HepG2 (cell line): ENCODE measurements around the gene MYCBPAP. TPM values are rescaled to one million over a fixed set of nuclear protein-coding genes. Genes with fewer than 3 reads are reported as not detected.
A peak's percentile ranks its signal among the peaks of the same experiment; 100 is the strongest.

Source experiments
- ATF7 ChIP-seq, 2 experiments: fragments of 450-650 bp in 1 of 2; sonication (generic) in 1 of 2; formaldehyde crosslinking in 1 of 2; IDR thresholded peaks; 2 replicates each; pipeline versions ENCODE4 v1.4.0 to v1.6.1; 2016 to 2020; ENCODE audit warnings: antibody characterized with exemption in 1 of 2, mild to moderate bottlenecking in 1 of 2, missing genetic modification reagents in 1 of 2
- ATM ChIP-seq: fragments of 450-650 bp; IDR thresholded peaks from 2 replicates; pipeline ENCODE4 v1.7.1; 2017; ENCODE audit warnings: mild to moderate bottlenecking, borderline replicate concordance
- HCFC1 ChIP-seq: fragments of 150-350 bp; IDR thresholded peaks from 2 replicates; pipeline ENCODE4 v1.6.1; 2014; ENCODE audit warnings: low read depth, low read length
- PAF1 ChIP-seq: IDR thresholded peaks from 2 replicates; pipeline ENCODE4 v1.6.1; 2016; ENCODE audit warnings: missing genetic modification reagents, missing compliant biosample characterization
- TBX3 ChIP-seq: fragments of 450-650 bp; IDR thresholded peaks from 2 replicates; pipeline ENCODE4 v1.6.1; 2017; ENCODE audit warnings: antibody characterized with exemption, mild to moderate bottlenecking, inconsistent platforms, borderline replicate concordance
- ZBTB7B ChIP-seq: sonication (generic); formaldehyde crosslinking; IDR thresholded peaks from 2 replicates; pipeline ENCODE4 v1.4.0; 2020; ENCODE audit warnings: missing genetic modification reagents
- ZFP36L2 ChIP-seq: sonication (generic); formaldehyde crosslinking; IDR thresholded peaks from 2 replicates; pipeline ENCODE4 v1.4.0; 2020; ENCODE audit warnings: missing genetic modification reagents
- ZNF17 ChIP-seq: sonication (generic); formaldehyde crosslinking; IDR thresholded peaks from 2 replicates; pipeline ENCODE4 v1.5.0; 2020; ENCODE audit warnings: mild to moderate bottlenecking, missing genetic modification reagents
- ZNF781 ChIP-seq: sonication (generic); formaldehyde crosslinking; IDR thresholded peaks from 2 replicates; pipeline ENCODE4 v1.5.1; 2020; ENCODE audit warnings: borderline replicate concordance, mild to moderate bottlenecking, missing genetic modification reagents; ENCODE audit errors: not compliant biosample characterization
- ZSCAN29 ChIP-seq: sonication (generic); formaldehyde crosslinking; conservative IDR thresholded peaks from 2 replicates; pipeline ENCODE4 v1.4.0; 2020; ENCODE audit warnings: mild to moderate bottlenecking, missing genetic modification reagents
- polyA plus RNA-seq, 8 experiments: library from polyadenylated mRNA; depleted of rRNA in 3 of 8; stranded (reverse) in 7 of 8; unstranded in 1 of 8; fragments of >200 nt; fragmentation: Illumina TruSeq in 4 of 8; extraction: Trizol in 4 of 8; gene quantifications; 2 replicates each; pipeline versions ENCODE4 v1.2.1 to v1.2.3, GENCODE V29; 2011 to 2016; ENCODE audit warnings: low read depth in 4 of 8, missing spikeins in 1 of 8, mixed read lengths in 1 of 8; ENCODE audit not compliant: insufficient read depth in 1 of 8
- total RNA-seq, 5 experiments: library from RNA; depleted of rRNA; stranded (reverse); fragments of >200 nt; fragmentation: Illumina TruSeq; extraction: Trizol; gene quantifications; 2 replicates each; pipeline ENCODE4 v1.2.3, GENCODE V29; 2016; ENCODE audit warnings: low read depth in 1 of 5
- TF ChIP-seq, protein P1 (sequence below): sonication (generic); formaldehyde crosslinking; IDR thresholded peaks from 2 replicates; pipeline ENCODE4 v1.5.0; 2020; ENCODE audit warnings: missing genetic modification reagents, mild to moderate bottlenecking, borderline replicate concordance
- TF ChIP-seq, protein P2 (sequence below): sonication (generic); formaldehyde crosslinking; IDR thresholded peaks from 2 replicates; pipeline ENCODE4 v1.4.0; 2020; ENCODE audit warnings: mild to moderate bottlenecking, missing genetic modification reagents
- TF ChIP-seq, protein P3 (sequence below): sonication (generic); formaldehyde crosslinking; IDR thresholded peaks from 2 replicates; pipeline ENCODE4 v1.8.0; 2022; ENCODE audit warnings: missing genetic modification reagents, mild to moderate bottlenecking, moderate library complexity, borderline replicate concordance
- TF ChIP-seq, protein P4 (sequence below): sonication (generic); formaldehyde crosslinking; IDR thresholded peaks from 2 replicates; pipeline ENCODE4 v1.8.1; 2023; ENCODE audit warnings: missing genetic modification reagents, mild to moderate bottlenecking, borderline replicate concordance
- TF ChIP-seq, protein P5 (sequence below): IDR thresholded peaks from 2 replicates; pipeline ENCODE4 v1.6.1; 2016
- TF ChIP-seq, protein P6 (sequence below): sonication (generic); formaldehyde crosslinking; IDR thresholded peaks from 2 replicates; pipeline ENCODE4 v1.8.1; 2023; ENCODE audit warnings: mild to moderate bottlenecking, inconsistent platforms, moderate library complexity, missing genetic modification reagents, borderline replicate concordance

MYCBPAP gene
- total and polyA plus RNA-seq, 2 of the 13 experiments (the other 11 are each of a cell fraction or from before 2014, with no cell fraction given), result 0.22 to 0.24 TPM

DNA sequence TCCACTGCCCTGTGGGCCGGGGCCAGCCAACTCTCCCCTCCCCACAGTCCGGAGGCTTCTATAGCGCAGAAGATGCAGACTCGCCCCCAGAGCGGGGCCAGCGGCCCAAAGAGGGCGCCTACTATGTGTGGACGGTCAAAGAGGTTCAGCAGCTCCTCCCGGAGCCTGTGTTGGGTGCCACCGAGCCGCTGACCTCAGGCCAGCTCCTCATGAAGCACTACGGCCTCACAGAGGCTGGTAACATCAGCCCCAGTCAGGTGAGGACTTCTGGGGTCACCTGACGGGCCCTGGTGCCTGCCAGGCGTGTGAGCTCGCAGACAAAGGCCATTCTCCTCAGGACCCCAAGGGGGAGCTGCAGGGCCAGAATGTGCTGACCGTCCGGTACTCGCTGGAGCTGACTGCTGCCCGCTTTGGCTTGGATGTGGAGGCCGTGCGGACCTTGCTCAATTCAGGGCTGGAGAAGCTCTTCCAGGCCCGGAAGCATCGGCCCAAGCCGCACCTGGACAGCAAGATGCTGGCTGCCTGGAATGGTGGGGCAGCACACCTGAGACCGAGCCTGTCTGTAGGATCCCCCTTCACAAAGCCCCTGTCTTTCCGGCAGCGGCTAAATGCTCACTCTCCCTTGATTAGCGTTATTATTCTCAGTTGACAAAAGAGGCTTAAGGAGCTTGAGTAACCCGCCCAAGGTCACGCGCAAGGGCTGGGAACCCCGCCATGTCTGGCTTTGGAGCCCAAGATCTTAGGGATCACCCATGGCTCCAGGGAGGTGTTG, 42.6 kb downstream of the MYCBPAP start (continued):
- TF ChIP-seq TBX3, result no peak
- no peak for TF ChIP-seq ZFP36L2 (CRISPR knock-in tag)
- TF ChIP-seq, protein P1, sequence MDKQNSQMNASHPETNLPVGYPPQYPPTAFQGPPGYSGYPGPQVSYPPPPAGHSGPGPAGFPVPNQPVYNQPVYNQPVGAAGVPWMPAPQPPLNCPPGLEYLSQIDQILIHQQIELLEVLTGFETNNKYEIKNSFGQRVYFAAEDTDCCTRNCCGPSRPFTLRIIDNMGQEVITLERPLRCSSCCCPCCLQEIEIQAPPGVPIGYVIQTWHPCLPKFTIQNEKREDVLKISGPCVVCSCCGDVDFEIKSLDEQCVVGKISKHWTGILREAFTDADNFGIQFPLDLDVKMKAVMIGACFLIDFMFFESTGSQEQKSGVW (CRISPR knock-in tag), result no peak
- TF ChIP-seq ZNF17, result no peak
- TF ChIP-seq, protein P2, sequence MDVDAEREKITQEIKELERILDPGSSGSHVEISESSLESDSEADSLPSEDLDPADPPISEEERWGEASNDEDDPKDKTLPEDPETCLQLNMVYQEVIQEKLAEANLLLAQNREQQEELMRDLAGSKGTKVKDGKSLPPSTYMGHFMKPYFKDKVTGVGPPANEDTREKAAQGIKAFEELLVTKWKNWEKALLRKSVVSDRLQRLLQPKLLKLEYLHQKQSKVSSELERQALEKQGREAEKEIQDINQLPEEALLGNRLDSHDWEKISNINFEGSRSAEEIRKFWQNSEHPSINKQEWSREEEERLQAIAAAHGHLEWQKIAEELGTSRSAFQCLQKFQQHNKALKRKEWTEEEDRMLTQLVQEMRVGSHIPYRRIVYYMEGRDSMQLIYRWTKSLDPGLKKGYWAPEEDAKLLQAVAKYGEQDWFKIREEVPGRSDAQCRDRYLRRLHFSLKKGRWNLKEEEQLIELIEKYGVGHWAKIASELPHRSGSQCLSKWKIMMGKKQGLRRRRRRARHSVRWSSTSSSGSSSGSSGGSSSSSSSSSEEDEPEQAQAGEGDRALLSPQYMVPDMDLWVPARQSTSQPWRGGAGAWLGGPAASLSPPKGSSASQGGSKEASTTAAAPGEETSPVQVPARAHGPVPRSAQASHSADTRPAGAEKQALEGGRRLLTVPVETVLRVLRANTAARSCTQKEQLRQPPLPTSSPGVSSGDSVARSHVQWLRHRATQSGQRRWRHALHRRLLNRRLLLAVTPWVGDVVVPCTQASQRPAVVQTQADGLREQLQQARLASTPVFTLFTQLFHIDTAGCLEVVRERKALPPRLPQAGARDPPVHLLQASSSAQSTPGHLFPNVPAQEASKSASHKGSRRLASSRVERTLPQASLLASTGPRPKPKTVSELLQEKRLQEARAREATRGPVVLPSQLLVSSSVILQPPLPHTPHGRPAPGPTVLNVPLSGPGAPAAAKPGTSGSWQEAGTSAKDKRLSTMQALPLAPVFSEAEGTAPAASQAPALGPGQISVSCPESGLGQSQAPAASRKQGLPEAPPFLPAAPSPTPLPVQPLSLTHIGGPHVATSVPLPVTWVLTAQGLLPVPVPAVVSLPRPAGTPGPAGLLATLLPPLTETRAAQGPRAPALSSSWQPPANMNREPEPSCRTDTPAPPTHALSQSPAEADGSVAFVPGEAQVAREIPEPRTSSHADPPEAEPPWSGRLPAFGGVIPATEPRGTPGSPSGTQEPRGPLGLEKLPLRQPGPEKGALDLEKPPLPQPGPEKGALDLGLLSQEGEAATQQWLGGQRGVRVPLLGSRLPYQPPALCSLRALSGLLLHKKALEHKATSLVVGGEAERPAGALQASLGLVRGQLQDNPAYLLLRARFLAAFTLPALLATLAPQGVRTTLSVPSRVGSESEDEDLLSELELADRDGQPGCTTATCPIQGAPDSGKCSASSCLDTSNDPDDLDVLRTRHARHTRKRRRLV (CRISPR knock-in tag), result no peak
- TF ChIP-seq ZSCAN29, result no peak
- 0 out of 2 replicates have a peak, but pooled peaks have one; percentile 26 for TF ChIP-seq ZBTB7B (CRISPR knock-in tag)
- TF ChIP-seq, protein P3, sequence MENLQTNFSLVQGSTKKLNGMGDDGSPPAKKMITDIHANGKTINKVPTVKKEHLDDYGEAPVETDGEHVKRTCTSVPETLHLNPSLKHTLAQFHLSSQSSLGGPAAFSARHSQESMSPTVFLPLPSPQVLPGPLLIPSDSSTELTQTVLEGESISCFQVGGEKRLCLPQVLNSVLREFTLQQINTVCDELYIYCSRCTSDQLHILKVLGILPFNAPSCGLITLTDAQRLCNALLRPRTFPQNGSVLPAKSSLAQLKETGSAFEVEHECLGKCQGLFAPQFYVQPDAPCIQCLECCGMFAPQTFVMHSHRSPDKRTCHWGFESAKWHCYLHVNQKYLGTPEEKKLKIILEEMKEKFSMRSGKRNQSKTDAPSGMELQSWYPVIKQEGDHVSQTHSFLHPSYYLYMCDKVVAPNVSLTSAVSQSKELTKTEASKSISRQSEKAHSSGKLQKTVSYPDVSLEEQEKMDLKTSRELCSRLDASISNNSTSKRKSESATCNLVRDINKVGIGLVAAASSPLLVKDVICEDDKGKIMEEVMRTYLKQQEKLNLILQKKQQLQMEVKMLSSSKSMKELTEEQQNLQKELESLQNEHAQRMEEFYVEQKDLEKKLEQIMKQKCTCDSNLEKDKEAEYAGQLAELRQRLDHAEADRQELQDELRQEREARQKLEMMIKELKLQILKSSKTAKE (CRISPR knock-in tag), result no peak
- TF ChIP-seq ZNF781 (CRISPR knock-in tag), result no peak
- TF ChIP-seq, protein P4, sequence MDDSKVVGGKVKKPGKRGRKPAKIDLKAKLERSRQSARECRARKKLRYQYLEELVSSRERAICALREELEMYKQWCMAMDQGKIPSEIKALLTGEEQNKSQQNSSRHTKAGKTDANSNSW (CRISPR knock-in tag), result no peak
- TF ChIP-seq, protein P5, sequence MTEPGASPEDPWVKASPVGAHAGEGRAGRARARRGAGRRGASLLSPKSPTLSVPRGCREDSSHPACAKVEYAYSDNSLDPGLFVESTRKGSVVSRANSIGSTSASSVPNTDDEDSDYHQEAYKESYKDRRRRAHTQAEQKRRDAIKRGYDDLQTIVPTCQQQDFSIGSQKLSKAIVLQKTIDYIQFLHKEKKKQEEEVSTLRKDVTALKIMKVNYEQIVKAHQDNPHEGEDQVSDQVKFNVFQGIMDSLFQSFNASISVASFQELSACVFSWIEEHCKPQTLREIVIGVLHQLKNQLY (CRISPR knock-in tag), result no peak; the same call in 1 of the 2 replicates
- TF ChIP-seq, protein P6, sequence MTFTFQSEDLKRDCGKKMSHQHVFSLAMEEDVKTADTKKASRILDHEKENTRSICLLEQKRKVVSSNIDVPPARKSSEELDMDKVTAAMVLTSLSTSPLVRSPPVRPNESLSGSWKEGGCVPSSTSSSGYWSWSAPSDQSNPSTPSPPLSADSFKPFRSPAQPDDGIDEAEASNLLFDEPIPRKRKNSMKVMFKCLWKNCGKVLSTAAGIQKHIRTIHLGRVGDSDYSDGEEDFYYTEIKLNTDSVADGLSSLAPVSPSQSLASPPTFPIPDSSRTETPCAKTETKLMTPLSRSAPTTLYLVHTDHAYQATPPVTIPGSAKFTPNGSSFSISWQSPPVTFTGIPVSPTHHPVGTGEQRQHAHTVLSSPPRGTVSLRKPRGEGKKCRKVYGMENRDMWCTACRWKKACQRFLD (CRISPR knock-in tag), result no peak
- TF ChIP-seq PAF1 (CRISPR knock-in tag), result no peak
- no peak for TF ChIP-seq ATM
- TF ChIP-seq HCFC1, result no peak
- no peak for TF ChIP-seq ATF7 (IDR thresholded peaks at IDR 0.05)
- no peak for TF ChIP-seq ATF7 (CRISPR knock-in tag; IDR thresholded peaks at IDR 0.05)
